Measurements from ENCODE around the gene REG3A.

REG3A gene

DNA sequence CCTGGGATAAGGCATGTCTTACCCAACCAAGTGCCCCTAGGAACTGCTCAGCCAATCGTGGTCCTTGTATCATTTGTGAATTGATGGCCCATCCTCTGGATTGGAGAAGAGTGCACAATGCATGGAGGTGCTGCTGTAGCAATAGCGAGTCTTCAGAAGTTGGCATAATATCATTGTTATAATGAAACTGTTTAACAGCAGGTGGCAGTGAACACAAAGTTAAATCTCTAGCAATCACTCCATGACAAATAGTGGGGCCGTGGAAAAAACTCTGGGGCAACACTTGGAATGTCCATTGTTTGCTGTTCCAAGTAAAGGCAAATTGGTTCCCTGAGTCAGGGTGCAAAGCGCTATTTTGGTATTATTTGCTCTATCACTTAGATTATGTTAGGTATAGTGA lies 27.9 kb downstream of the REG3A start:
- no peaks in the 10 kb centered on the region for H3K9me3 ChIP-seq (ENCODE audit: insufficient read depth, low read length)
- H3K27me3 ChIP-seq (ENCODE audit: low read depth, low read length): no peaks in the 10 kb centered on the region
- H4K20me1 ChIP-seq (ENCODE audit: insufficient read depth, low read length): no peaks in the 10 kb centered on the region
- H2AFZ ChIP-seq (ENCODE audit: low read depth, low read length): no peak overlapping the region
- H3K4me2 ChIP-seq (ENCODE audit: low read length): no peak overlapping the region
- TF ChIP-seq, protein P1, sequence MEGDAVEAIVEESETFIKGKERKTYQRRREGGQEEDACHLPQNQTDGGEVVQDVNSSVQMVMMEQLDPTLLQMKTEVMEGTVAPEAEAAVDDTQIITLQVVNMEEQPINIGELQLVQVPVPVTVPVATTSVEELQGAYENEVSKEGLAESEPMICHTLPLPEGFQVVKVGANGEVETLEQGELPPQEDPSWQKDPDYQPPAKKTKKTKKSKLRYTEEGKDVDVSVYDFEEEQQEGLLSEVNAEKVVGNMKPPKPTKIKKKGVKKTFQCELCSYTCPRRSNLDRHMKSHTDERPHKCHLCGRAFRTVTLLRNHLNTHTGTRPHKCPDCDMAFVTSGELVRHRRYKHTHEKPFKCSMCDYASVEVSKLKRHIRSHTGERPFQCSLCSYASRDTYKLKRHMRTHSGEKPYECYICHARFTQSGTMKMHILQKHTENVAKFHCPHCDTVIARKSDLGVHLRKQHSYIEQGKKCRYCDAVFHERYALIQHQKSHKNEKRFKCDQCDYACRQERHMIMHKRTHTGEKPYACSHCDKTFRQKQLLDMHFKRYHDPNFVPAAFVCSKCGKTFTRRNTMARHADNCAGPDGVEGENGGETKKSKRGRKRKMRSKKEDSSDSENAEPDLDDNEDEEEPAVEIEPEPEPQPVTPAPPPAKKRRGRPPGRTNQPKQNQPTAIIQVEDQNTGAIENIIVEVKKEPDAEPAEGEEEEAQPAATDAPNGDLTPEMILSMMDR (IDR thresholded peaks at IDR 0.05; ENCODE audit: low read depth, low read length): no peak
- no peak for TF ChIP-seq EZH2phosphoT487 (IDR thresholded peaks at IDR 0.05; ENCODE audit: low read depth)
- H3K9ac ChIP-seq (ENCODE audit: low read length): no peak overlapping the region
- no peaks in the 10 kb centered on the region for H3K36me3 ChIP-seq (replicated peaks; ENCODE audit: low read depth, low read length)
- no peak overlapping the region for H3K4me3 ChIP-seq (ENCODE audit: low read length)
- no peak overlapping the region for H3K27ac ChIP-seq (ENCODE audit: low read length)
- H3K79me2 ChIP-seq (ENCODE audit: low read length): no peaks in the 10 kb centered on the region
- H3K4me1 ChIP-seq (ENCODE audit: low read length): no peaks in the 10 kb centered on the region

DNA sequence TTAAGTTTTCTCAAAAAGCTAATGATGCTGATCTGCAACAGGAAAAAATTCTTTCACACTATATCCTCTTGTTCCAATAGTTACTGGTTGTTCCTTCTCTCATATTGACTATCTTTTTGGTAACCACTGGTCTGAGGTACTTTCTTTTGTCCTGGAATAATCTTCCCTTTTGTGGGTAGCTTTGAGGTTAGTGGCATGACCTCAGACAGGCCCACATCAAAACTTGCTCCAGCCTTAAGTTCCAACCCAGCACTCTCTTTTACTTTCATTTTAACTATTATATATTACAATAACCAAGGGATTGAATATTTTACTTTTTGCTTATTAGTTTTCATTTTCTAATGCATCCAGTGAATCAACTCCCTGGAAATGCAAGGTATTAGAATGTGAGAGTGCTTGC lies 29.7 kb downstream of the REG3A start:
- Histone ChIP-seq H3K4me1 (ENCODE audit: low read length) (no peaks in the 10 kb centered on the region), H3K4me2 (ENCODE audit: low read length) (no peak overlapping the region), H4K20me1 (ENCODE audit: insufficient read depth, low read length) (no peaks in the 10 kb centered on the region), H3K79me2 (ENCODE audit: low read length) (no peaks in the 10 kb centered on the region), H2AFZ (ENCODE audit: low read depth, low read length) (no peak overlapping the region), H3K27me3 (ENCODE audit: low read depth, low read length) (no peaks in the 10 kb centered on the region), H3K9ac (ENCODE audit: low read length) (no peak overlapping the region), H3K9me3 (ENCODE audit: insufficient read depth, low read length) (no peaks in the 10 kb centered on the region), H3K4me3 (ENCODE audit: low read length) (no peak overlapping the region), H3K27ac (ENCODE audit: low read length) (no peak overlapping the region), H3K36me3 (replicated peaks; ENCODE audit: low read depth, low read length) (no peaks in the 10 kb centered on the region)
- TF ChIP-seq EZH2phosphoT487 (IDR thresholded peaks at IDR 0.05; ENCODE audit: low read depth): no peak
- TF ChIP-seq, protein P1 (IDR thresholded peaks at IDR 0.05; ENCODE audit: low read depth, low read length): no peak

DNA sequence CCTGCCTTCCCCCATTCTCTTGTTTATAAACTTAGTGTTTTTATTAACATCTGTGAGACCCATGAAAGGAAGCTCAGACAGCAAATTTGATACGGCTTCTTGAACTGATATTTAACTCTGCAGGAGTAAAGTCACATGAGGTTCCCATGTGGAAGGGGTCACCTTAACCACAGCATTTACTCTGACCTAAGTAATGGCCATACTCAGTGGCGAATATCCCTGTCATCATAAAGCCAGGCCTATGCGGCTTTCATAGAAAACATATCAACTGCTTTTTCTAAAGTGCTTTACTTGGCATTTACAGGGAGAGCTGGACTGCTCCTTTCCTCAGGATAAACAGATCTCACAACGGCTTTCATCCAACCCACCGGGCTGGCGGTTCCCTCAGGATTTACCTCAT lies 30.3 kb downstream of the REG3A start:
- Histone ChIP-seq H3K9me3 (ENCODE audit: insufficient read depth, low read length) (no peaks in the 10 kb centered on the region), H3K4me1 (ENCODE audit: low read length) (no peaks in the 10 kb centered on the region), H4K20me1 (ENCODE audit: insufficient read depth, low read length) (no peaks in the 10 kb centered on the region), H3K4me2 (ENCODE audit: low read length) (no peak overlapping the region), H3K79me2 (ENCODE audit: low read length) (no peaks in the 10 kb centered on the region), H3K36me3 (replicated peaks; ENCODE audit: low read depth, low read length) (no peaks in the 10 kb centered on the region), H2AFZ (ENCODE audit: low read depth, low read length) (no peak overlapping the region), H3K4me3 (ENCODE audit: low read length) (no peak overlapping the region), H3K27ac (ENCODE audit: low read length) (no peak overlapping the region), H3K9ac (ENCODE audit: low read length) (no peak overlapping the region), H3K27me3 (ENCODE audit: low read depth, low read length) (no peaks in the 10 kb centered on the region)
- TF ChIP-seq, protein P1 (IDR thresholded peaks at IDR 0.05; ENCODE audit: low read depth, low read length): no peak
- TF ChIP-seq EZH2phosphoT487 (IDR thresholded peaks at IDR 0.05; ENCODE audit: low read depth): no peak

DNA sequence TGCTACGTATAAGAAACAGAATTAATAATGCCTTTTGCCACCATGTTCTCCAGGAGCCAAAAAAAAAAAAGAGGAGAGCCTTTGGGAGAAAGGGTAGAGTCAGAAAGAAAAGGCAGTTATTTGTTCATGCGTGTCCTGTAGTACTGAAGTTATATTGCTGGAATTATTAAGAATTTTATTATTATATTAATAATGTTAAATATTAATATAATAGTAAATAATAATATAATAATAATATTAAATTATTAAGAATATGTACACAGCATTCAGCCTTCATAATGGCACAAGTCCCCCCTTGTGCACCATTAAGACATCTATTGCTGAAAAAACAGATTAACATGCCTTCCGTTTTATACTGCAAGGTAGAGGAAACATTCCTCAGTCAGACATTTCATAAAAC lies 31.1 kb downstream of the REG3A start:
- Histone ChIP-seq H3K36me3 (replicated peaks; ENCODE audit: low read depth, low read length) (no peaks in the 10 kb centered on the region), H2AFZ (ENCODE audit: low read depth, low read length) (no peak overlapping the region), H3K4me3 (ENCODE audit: low read length) (no peak overlapping the region), H3K27me3 (ENCODE audit: low read depth, low read length) (no peaks in the 10 kb centered on the region), H3K4me2 (ENCODE audit: low read length) (no peak overlapping the region), H3K9me3 (ENCODE audit: insufficient read depth, low read length) (no peaks in the 10 kb centered on the region), H3K4me1 (ENCODE audit: low read length) (no peaks in the 10 kb centered on the region), H4K20me1 (ENCODE audit: insufficient read depth, low read length) (no peaks in the 10 kb centered on the region), H3K9ac (ENCODE audit: low read length) (no peak overlapping the region), H3K79me2 (ENCODE audit: low read length) (no peaks in the 10 kb centered on the region), H3K27ac (ENCODE audit: low read length) (no peak overlapping the region)
- TF ChIP-seq, protein P1 (IDR thresholded peaks at IDR 0.05; ENCODE audit: low read depth, low read length): no peak
- no peak for TF ChIP-seq EZH2phosphoT487 (IDR thresholded peaks at IDR 0.05; ENCODE audit: low read depth)
